HepG2 (cell line): Measurements from ENCODE around the gene PTRH2.

Experiments used
- ARID3A ChIP-seq: IDR thresholded peaks from 2 replicates; pipeline ENCODE4 v1.6.1; 2012; ENCODE audit warnings: low read depth, low read length, improper control_type of control experiment
- HOXA3 ChIP-seq: sonication (generic); formaldehyde crosslinking; IDR thresholded peaks from 2 replicates; pipeline ENCODE4 v1.5.0; 2020; ENCODE audit warnings: missing genetic modification reagents
- SIN3B ChIP-seq: fragments of 150-350 bp; IDR thresholded peaks from 2 replicates; pipeline ENCODE4 v1.6.1; 2014; ENCODE audit warnings: low read length
- TF ChIP-seq, protein P1 (sequence below): sonication (generic); formaldehyde crosslinking; IDR thresholded peaks from 2 replicates; pipeline ENCODE4 v1.5.0; 2020; ENCODE audit warnings: mild to moderate bottlenecking, missing genetic modification reagents, moderate library complexity

DNA sequence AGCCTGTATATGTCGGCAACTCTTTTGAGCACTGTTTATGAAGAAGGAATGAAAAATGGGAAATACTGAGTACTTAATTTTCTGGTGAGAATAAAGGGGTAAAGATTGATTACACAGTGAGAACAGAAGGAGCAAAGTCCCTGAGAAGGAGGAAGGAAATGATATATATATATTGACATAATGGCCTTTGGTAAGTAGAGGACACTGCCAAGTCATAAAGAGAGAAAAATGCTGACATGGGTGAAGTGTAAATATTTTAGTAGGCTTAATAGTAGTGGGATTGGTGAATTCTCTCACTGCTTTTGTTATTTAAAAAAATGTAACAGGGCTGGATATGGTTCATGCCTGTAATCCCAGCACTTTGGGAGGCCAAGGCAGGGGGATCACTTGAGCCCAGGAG lies 16.4 kb upstream of the PTRH2 start:
- TF ChIP-seq ARID3A (no peak), HOXA3 (no peak), SIN3B (no peak)
- TF ChIP-seq, protein P1, sequence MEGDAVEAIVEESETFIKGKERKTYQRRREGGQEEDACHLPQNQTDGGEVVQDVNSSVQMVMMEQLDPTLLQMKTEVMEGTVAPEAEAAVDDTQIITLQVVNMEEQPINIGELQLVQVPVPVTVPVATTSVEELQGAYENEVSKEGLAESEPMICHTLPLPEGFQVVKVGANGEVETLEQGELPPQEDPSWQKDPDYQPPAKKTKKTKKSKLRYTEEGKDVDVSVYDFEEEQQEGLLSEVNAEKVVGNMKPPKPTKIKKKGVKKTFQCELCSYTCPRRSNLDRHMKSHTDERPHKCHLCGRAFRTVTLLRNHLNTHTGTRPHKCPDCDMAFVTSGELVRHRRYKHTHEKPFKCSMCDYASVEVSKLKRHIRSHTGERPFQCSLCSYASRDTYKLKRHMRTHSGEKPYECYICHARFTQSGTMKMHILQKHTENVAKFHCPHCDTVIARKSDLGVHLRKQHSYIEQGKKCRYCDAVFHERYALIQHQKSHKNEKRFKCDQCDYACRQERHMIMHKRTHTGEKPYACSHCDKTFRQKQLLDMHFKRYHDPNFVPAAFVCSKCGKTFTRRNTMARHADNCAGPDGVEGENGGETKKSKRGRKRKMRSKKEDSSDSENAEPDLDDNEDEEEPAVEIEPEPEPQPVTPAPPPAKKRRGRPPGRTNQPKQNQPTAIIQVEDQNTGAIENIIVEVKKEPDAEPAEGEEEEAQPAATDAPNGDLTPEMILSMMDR (CRISPR knock-in tag) = no peak
